HCT116 (cell line): ENCODE results near the gene OR6K2. TPM values are rescaled to one million over a fixed set of nuclear protein-coding genes. Genes with fewer than 3 reads are reported as not detected.

ENCODE experiments used
- ATAC-seq: fragments of 200-7000 bp; cut with Tn5 transposase; 2 replicates; pipeline ENCODE4 v1.9.1; 2020; ENCODE audit warnings: mild to moderate bottlenecking, moderate library complexity
- BruUV-seq: library from RNA; stranded (reverse); fragments of 400-500 nt; replicated peaks from 2 replicates; lab custom pipeline; 2021; lab: Mats Ljungman, UMichigan
- CTCF ChIA-PET: fragments of 300-600 bp; sonication (Branson Sonifier 250); formaldehyde crosslinking; loops from one replicate; lab custom pipeline; 2021; ENCODE audit warnings: antibody characterized with exemption; lab: Charles Lee
- POLR2A ChIA-PET: fragments of 300-600, 350-600 bp; sonication (Branson Sonifier 250); formaldehyde crosslinking; loops from one replicate; lab custom pipeline; 2021; ENCODE audit warnings: antibody characterized with exemption; lab: Charles Lee
- RAD21 ChIA-PET, 2 experiments: fragments of 300-600 bp; sonication (Branson Sonifier 250); formaldehyde crosslinking; loops; one replicate each; lab custom pipeline; 2023; ENCODE audit warnings: low total read pairs in 2 of 2; ENCODE audit not compliant: uncharacterized antibody in 2 of 2, unreplicated experiment in 2 of 2, low non-redundant PET in 1 of 2; lab: Charles Lee
- DNase-seq: peaks from one replicate; pipeline ENCODE4 v3.0.0-alpha.2; 2010; ENCODE audit warnings: low read depth, low spot score
- H2AFZ ChIP-seq: fragments of 200-600 bp; shearing (Covaris generic), sonication (generic); 2 replicates; pipeline ENCODE4 v1.6.1; 2017; ENCODE audit warnings: low read depth, mixed run types, mixed read lengths, antibody characterized with exemption, low read length; ENCODE audit not compliant: poor library complexity, severe bottlenecking
- H3K27ac ChIP-seq: 2 replicates; pipeline ENCODE4 v1.5.1; 2012; ENCODE audit warnings: low read depth, low read length
- H3K27me3 ChIP-seq: fragments of 200-600 bp; sonication (generic); 2 replicates; pipeline ENCODE4 v1.6.1; 2016; ENCODE audit warnings: mixed run types, low read length, mixed read lengths; ENCODE audit not compliant: insufficient read depth
- H3K36me3 ChIP-seq, 2 experiments: fragments of 200-500 bp in 1 of 2; fragments of 200-600 bp in 1 of 2; sonication (Bioruptor generic) in 1 of 2; sonication (generic) in 1 of 2; 2 replicates each; pipeline versions ENCODE4 v1.5.1 to v1.6.1; 2014 to 2016; ENCODE audit warnings: low read length in 2 of 2, inconsistent platforms in 1 of 2, mixed read lengths in 1 of 2, mixed run types in 1 of 2; ENCODE audit not compliant: insufficient read depth in 2 of 2, control insufficient read depth in 1 of 2
- H3K4me1 ChIP-seq, 2 experiments: fragments of 200-600 bp in 1 of 2; sonication (generic) in 1 of 2; 2 replicates each; pipeline versions ENCODE4 v1.5.1 to v1.6.1; 2012 to 2017; ENCODE audit warnings: low read length in 2 of 2, inconsistent platforms in 1 of 2, mild to moderate bottlenecking in 1 of 2, mixed read lengths in 1 of 2, mixed run types in 1 of 2, moderate library complexity in 1 of 2; ENCODE audit not compliant: insufficient read depth in 2 of 2, control insufficient read depth in 1 of 2
- H3K4me2 ChIP-seq: fragments of 200-600 bp; sonication (generic); 2 replicates; pipeline ENCODE4 v1.6.1; 2017; ENCODE audit warnings: mixed run types, low read length, mixed read lengths
- H3K4me3 ChIP-seq, 2 experiments: fragments of 200-600 bp in 1 of 2; sonication (generic) in 1 of 2; replicated peaks in 1 of 2; 2 replicates each; pipeline ENCODE4 v1.5.1; 2011 to 2016; ENCODE audit warnings: low read length in 2 of 2, control low read depth in 1 of 2, low read depth in 1 of 2, mild to moderate bottlenecking in 1 of 2, mixed read lengths in 1 of 2, mixed run types in 1 of 2
- H3K79me2 ChIP-seq: fragments of 200-600 bp; sonication (generic); 2 replicates; pipeline ENCODE4 v1.6.1; 2017; ENCODE audit warnings: mild to moderate bottlenecking, mixed run types, low read length, moderate library complexity, mixed read lengths; ENCODE audit not compliant: insufficient read depth
- H3K9ac ChIP-seq: fragments of 200-600 bp; sonication (generic); 2 replicates; pipeline ENCODE4 v1.6.1; 2016; ENCODE audit warnings: low read length, mixed read lengths
- H3K9me2 ChIP-seq: fragments of 200-600 bp; sonication (generic), shearing (Covaris generic); 2 replicates; pipeline ENCODE4 v1.6.1; 2017; ENCODE audit warnings: mixed run types, mild to moderate bottlenecking, moderate library complexity; ENCODE audit not compliant: insufficient read depth
- H3K9me3 ChIP-seq, 2 experiments: fragments of 200-500 bp in 1 of 2; fragments of 200-600 bp in 1 of 2; sonication (Bioruptor generic) in 1 of 2; sonication (generic) in 1 of 2; 2 replicates each; pipeline ENCODE4 v1.6.1; 2014 to 2017; ENCODE audit warnings: low read length in 2 of 2, mixed read lengths in 2 of 2, inconsistent platforms in 1 of 2, low read depth in 1 of 2, mild to moderate bottlenecking in 1 of 2, mixed run types in 1 of 2, moderate library complexity in 1 of 2; ENCODE audit not compliant: control insufficient read depth in 1 of 2, insufficient read depth in 1 of 2
- H4K20me1 ChIP-seq: fragments of 200-600 bp; sonication (generic), shearing (Covaris generic); 2 replicates; pipeline ENCODE4 v1.6.1; 2017; ENCODE audit warnings: mixed run types, mild to moderate bottlenecking, moderate library complexity; ENCODE audit not compliant: insufficient read depth
- CEBPB ChIP-seq: IDR thresholded peaks from 2 replicates; pipeline ENCODE4 v1.6.1; 2012; ENCODE audit warnings: low read depth
- CTCF ChIP-seq, 3 experiments: fragments of 200-600 bp in 1 of 3; sonication (generic) in 1 of 3; IDR thresholded peaks in 2 of 3; conservative IDR thresholded peaks in 1 of 3; 2 replicates each; pipeline ENCODE4 v1.5.1; 2012 to 2017; ENCODE audit warnings: low read depth in 2 of 3, low read length in 2 of 3, antibody characterized with exemption in 1 of 3, borderline replicate concordance in 1 of 3, control low read depth in 1 of 3, mild to moderate bottlenecking in 1 of 3, mixed read lengths in 1 of 3, mixed run types in 1 of 3, moderate library complexity in 1 of 3; ENCODE audit not compliant: insufficient read depth in 1 of 3
- EGR1 ChIP-seq: IDR thresholded peaks from 2 replicates; pipeline ENCODE4 v1.6.1; 2012; ENCODE audit warnings: low read depth
- ELF1 ChIP-seq: IDR thresholded peaks from 2 replicates; pipeline ENCODE4 v1.6.1; 2012; ENCODE audit warnings: low read depth, borderline replicate concordance
- EZH2 ChIP-seq: fragments of 200-600 bp; sonication (generic); IDR thresholded peaks from 2 replicates; pipeline ENCODE4 v1.6.1; 2017; ENCODE audit warnings: antibody characterized with exemption, mixed run types
- EZH2phosphoT487 ChIP-seq: fragments of 200-600 bp; IDR thresholded peaks from 2 replicates; pipeline ENCODE4 v1.6.1; 2018; ENCODE audit warnings: antibody characterized with exemption, borderline replicate concordance
- JUND ChIP-seq: IDR thresholded peaks from 2 replicates; pipeline ENCODE4 v1.6.1; 2012
- MAX ChIP-seq: IDR thresholded peaks from 2 replicates; pipeline ENCODE4 v1.6.1; 2012
- POLR2AphosphoS5 ChIP-seq: IDR thresholded peaks from 2 replicates; pipeline ENCODE4 v1.6.1; 2011; ENCODE audit warnings: mild to moderate bottlenecking, low read depth, low read length, moderate library complexity
- RAD21 ChIP-seq: IDR thresholded peaks from 2 replicates; pipeline ENCODE4 v1.6.1; 2012; ENCODE audit warnings: low read depth, mild to moderate bottlenecking
- REST ChIP-seq: IDR thresholded peaks from 2 replicates; pipeline ENCODE4 v1.6.1; 2012; ENCODE audit warnings: low read depth
- SIN3A ChIP-seq: IDR thresholded peaks from 2 replicates; pipeline ENCODE4 v1.6.1; 2012; ENCODE audit warnings: low read depth
- SP1 ChIP-seq: IDR thresholded peaks from 2 replicates; pipeline ENCODE4 v1.6.1; 2012; ENCODE audit warnings: low read depth
- SRF ChIP-seq: IDR thresholded peaks from 2 replicates; pipeline ENCODE4 v1.6.1; 2012; ENCODE audit warnings: low read depth
- YY1 ChIP-seq: IDR thresholded peaks from 2 replicates; pipeline ENCODE4 v1.6.1; 2011; ENCODE audit warnings: low read length, low read depth, moderate library complexity, mild to moderate bottlenecking; ENCODE audit not compliant: insufficient replicate concordance; ENCODE audit errors: extremely low read depth
- ZBTB33 ChIP-seq: IDR thresholded peaks from 2 replicates; pipeline ENCODE4 v1.6.1; 2011; ENCODE audit warnings: mild to moderate bottlenecking, low read length, moderate library complexity; ENCODE audit not compliant: insufficient replicate concordance; ENCODE audit errors: extremely low read depth
- ZNF274 ChIP-seq: fragments of 200-500 bp; sonication (Bioruptor generic); IDR thresholded peaks from 2 replicates; pipeline ENCODE4 v1.6.1; 2014; ENCODE audit warnings: mild to moderate bottlenecking, low read depth, low read length, inconsistent platforms
- intact Hi-C: fragments of 100-400 bp; cut with micrococcal nuclease; formaldehyde crosslinking; loops from 2 replicates; pipeline ENCODE4 v1.10.0; 2022
- total RNA-seq: library from RNA; stranded (reverse); gene quantifications from one replicate; pipeline ENCODE4 v1.2.1, GENCODE V29; 2021; ENCODE audit not compliant: unreplicated experiment

The OR6K2 gene
- total RNA-seq, 1 experiment from 2014 or later: not detected

GRCh38 chr1:158654571-158654970 is 45.9 kb downstream of the OR6K2 start:
- Histone ChIP-seq H3K4me3 (no peak overlapping the region), H3K4me1 (no peaks in the 10 kb centered on the region), H3K27ac (no peak overlapping the region), H3K9ac (no peak overlapping the region), H3K9me2 (no peaks in the 10 kb centered on the region), H3K4me2 (no peak overlapping the region), H3K27me3 (no peaks in the 10 kb centered on the region), H3K9me3 (no peaks in the 10 kb centered on the region), H3K79me2 (no peaks in the 10 kb centered on the region), H2AFZ (no peak overlapping the region), H4K20me1 (no peaks in the 10 kb centered on the region), H3K36me3 (no peaks in the 10 kb centered on the region)
- RAD21 ChIA-PET: no interaction called here
- no peak for TF ChIP-seq MAX
- TF ChIP-seq SIN3A: no peak
- no peak for TF ChIP-seq YY1
- no peak for TF ChIP-seq ZNF274
- no peak for TF ChIP-seq EZH2phosphoT487
- no peak for TF ChIP-seq CTCF (IDR thresholded peaks at IDR 0.05 in 2 of 3, conservative IDR thresholded peaks at IDR 0.05 in 1 of 3; ENCODE audit: borderline replicate concordance in 1 of 3, insufficient read depth in 1 of 3, low read depth in 2 of 3, low read length in 2 of 3)
- TF ChIP-seq ELF1: no peak
- no peak for TF ChIP-seq EGR1
- no peak for TF ChIP-seq RAD21
- TF ChIP-seq JUND: no peak
- no peak for TF ChIP-seq POLR2AphosphoS5
- no peak for TF ChIP-seq REST
- no peak for TF ChIP-seq SRF
- TF ChIP-seq CEBPB: no peak
- TF ChIP-seq ZBTB33: no peak
- TF ChIP-seq EZH2: no peak
- TF ChIP-seq SP1: no peak
- no TSS peak for BruUV-seq
- POLR2A ChIA-PET: no interaction called here
- CTCF ChIA-PET: no interaction called here
- no peak for ATAC-seq
- intact Hi-C loops: no loop called here
- DNase-seq: no peak
